Liver (tissue), 9 donors: ENCODE data around the gene MRTFB. TPM values are rescaled to one million over a fixed set of nuclear protein-coding genes. Genes with fewer than 3 reads are reported as not detected.

ENCODE experiments used
- DNase-seq: peaks from one replicate; pipeline ENCODE4 v3.0.0-alpha.2; 2017; ENCODE audit warnings: low spot score
- H3K27ac ChIP-seq, 2 donors: one replicate each; pipeline ENCODE4 v1.7.0; 2013; ENCODE audit warnings: inconsistent platforms in 2 of 2, low read length in 2 of 2, control low read depth in 1 of 2, low read depth in 1 of 2, mild to moderate bottlenecking in 1 of 2
- H3K27me3 ChIP-seq, 4 donors: one replicate each; pipeline versions ENCODE4 v1.6.1 to v1.7.0; 2013; ENCODE audit warnings: low read length in 3 of 4, inconsistent platforms in 1 of 4, mild to moderate bottlenecking in 1 of 4, moderate library complexity in 1 of 4; ENCODE audit not compliant: control insufficient read depth in 4 of 4, insufficient read depth in 4 of 4
- H3K36me3 ChIP-seq, 4 donors: one replicate each; pipeline versions ENCODE4 v1.6.1 to v1.7.0; 2013; ENCODE audit warnings: low read length in 3 of 4, mild to moderate bottlenecking in 3 of 4, low read depth in 1 of 4, moderate library complexity in 1 of 4; ENCODE audit not compliant: control insufficient read depth in 4 of 4, insufficient read depth in 3 of 4
- H3K4me1 ChIP-seq, 4 donors: one replicate each; pipeline versions ENCODE4 v1.6.1 to v1.7.0; 2013; ENCODE audit warnings: low read length in 3 of 4, mild to moderate bottlenecking in 3 of 4, moderate library complexity in 1 of 4; ENCODE audit not compliant: control insufficient read depth in 4 of 4, insufficient read depth in 4 of 4
- H3K4me3 ChIP-seq, 3 donors: one replicate each; pipeline versions ENCODE4 v1.6.1 to v1.7.0; 2013; ENCODE audit warnings: low read length in 3 of 3, control low read depth in 1 of 3, low read depth in 1 of 3, mild to moderate bottlenecking in 1 of 3
- H3K9ac ChIP-seq, 2 donors: one replicate each; pipeline ENCODE4 v1.7.0; 2013; ENCODE audit warnings: low read length in 2 of 2, mild to moderate bottlenecking in 2 of 2, moderate library complexity in 2 of 2, control low read depth in 1 of 2, low read depth in 1 of 2
- H3K9me3 ChIP-seq, 4 donors: one replicate each; pipeline versions ENCODE4 v1.6.1 to v1.7.0; 2013; ENCODE audit warnings: low read length in 3 of 4; ENCODE audit not compliant: control insufficient read depth in 4 of 4
- ATF3 ChIP-seq: IDR thresholded peaks from 2 replicates; pipeline ENCODE4 v1.6.1; 2016; ENCODE audit warnings: antibody characterized with exemption
- CTCF ChIP-seq: fragments of 150-350 bp; IDR thresholded peaks from 2 replicates; pipeline ENCODE4 v1.5.1; 2017; ENCODE audit warnings: improper control_type of control experiment, low read depth, low read length; ENCODE audit not compliant: missing input control
- EGR1 ChIP-seq, 2 donors: IDR thresholded peaks; 2 replicates each; pipeline ENCODE4 v1.6.1; 2016 to 2018; ENCODE audit warnings: antibody characterized with exemption in 2 of 2, low read depth in 2 of 2
- FOXA1 ChIP-seq: IDR thresholded peaks from 2 replicates; pipeline ENCODE4 v1.6.1; 2016; ENCODE audit warnings: antibody characterized with exemption
- FOXA2 ChIP-seq: IDR thresholded peaks from 2 replicates; pipeline ENCODE4 v1.6.1; 2016; ENCODE audit warnings: antibody characterized with exemption
- GABPA ChIP-seq, 2 donors: IDR thresholded peaks in 1 of 2; conservative IDR thresholded peaks in 1 of 2; 2 replicates each; pipeline ENCODE4 v1.6.1; 2016; ENCODE audit warnings: antibody characterized with exemption in 2 of 2, mild to moderate bottlenecking in 1 of 2, moderate library complexity in 1 of 2
- HNF4A ChIP-seq, 2 donors: conservative IDR thresholded peaks; 2 replicates each; pipeline ENCODE4 v1.6.1; 2016; ENCODE audit warnings: antibody characterized with exemption in 2 of 2, mild to moderate bottlenecking in 2 of 2
- HNF4G ChIP-seq: IDR thresholded peaks from 2 replicates; pipeline ENCODE4 v1.6.1; 2016; ENCODE audit warnings: antibody characterized with exemption
- JUND ChIP-seq, 2 donors: IDR thresholded peaks; 2 replicates each; pipeline ENCODE4 v1.6.1; 2016; ENCODE audit warnings: antibody characterized with exemption in 2 of 2
- MAX ChIP-seq: IDR thresholded peaks from 2 replicates; pipeline ENCODE4 v1.6.1; 2016; ENCODE audit warnings: antibody characterized with exemption
- NR2F2 ChIP-seq: IDR thresholded peaks from 2 replicates; pipeline ENCODE4 v1.6.1; 2016; ENCODE audit warnings: antibody characterized with exemption
- RAD21 ChIP-seq, 2 donors: IDR thresholded peaks; 2 replicates each; pipeline ENCODE4 v1.6.1; 2016; ENCODE audit warnings: antibody characterized with exemption in 2 of 2, mild to moderate bottlenecking in 2 of 2
- REST ChIP-seq: IDR thresholded peaks from 2 replicates; pipeline ENCODE4 v1.6.1; 2016; ENCODE audit warnings: antibody characterized with exemption, mild to moderate bottlenecking
- RXRA ChIP-seq, 2 donors: IDR thresholded peaks; 2 replicates each; pipeline ENCODE4 v1.6.1; 2017 to 2018; ENCODE audit warnings: antibody characterized with exemption in 2 of 2, mild to moderate bottlenecking in 1 of 2
- SP1 ChIP-seq: IDR thresholded peaks from 2 replicates; pipeline ENCODE4 v1.6.1; 2018; ENCODE audit warnings: antibody characterized with exemption, mild to moderate bottlenecking
- TAF1 ChIP-seq: conservative IDR thresholded peaks from 2 replicates; pipeline ENCODE4 v1.6.1; 2016; ENCODE audit warnings: antibody characterized with exemption, mild to moderate bottlenecking
- YY1 ChIP-seq: IDR thresholded peaks from 2 replicates; pipeline ENCODE4 v1.6.1; 2016; ENCODE audit warnings: antibody characterized with exemption, mild to moderate bottlenecking
- ZBTB33 ChIP-seq: IDR thresholded peaks from 2 replicates; pipeline ENCODE4 v1.6.1; 2016; ENCODE audit warnings: antibody characterized with exemption
- WGBS: extraction: QIAGEN DNeasy Blood & Tissue Kit; methylation state at CpG from one replicate; pipeline ENCODE4 v1.1.7; 2013; 5-methylcytosine and 5-hydroxymethylcytosine counted together
- polyA plus RNA-seq, 2 donors: library from polyadenylated mRNA; stranded (reverse) in 1 of 2; unstranded in 1 of 2; fragments of 200-250 nt in 1 of 2; fragments of >200 nt in 1 of 2; fragmentation: Nextera tagmentation in 1 of 2; extraction: Ambion mirVana in 1 of 2; gene quantifications; one replicate each; pipeline versions ENCODE4 v1.2.1 to v1.2.3, GENCODE V29; 2013 to 2015
- total RNA-seq, 2 donors: library from RNA; depleted of rRNA; stranded (reverse); fragments of >200 nt; gene quantifications; one replicate each; pipeline ENCODE4 v1.2.3, GENCODE V29; 2014
- donor health status: healthy.
- donor health status: healthy.
- donor health status: healthy.
- donor health status: healthy.
- donor health status: healthy.

The MRTFB gene
- total and polyA plus RNA-seq, 4 donors = 4.1 to 14.2 (median 5.8) TPM

- Histone ChIP-seq H3K4me1 (peaks cover 5 to 33% (median 31%) of the 10 kb centered on the region in 4 donors), H3K9ac (no peak overlapping the region), H3K9me3 (no peaks in the 10 kb centered on the region), H3K36me3 (peaks cover 2 to 20% (median 19%) of the 10 kb centered on the region in 4 donors), H3K4me3 (no peak overlapping the region), H3K27me3 (no peaks in the 10 kb centered on the region), H3K27ac (no peak overlapping the region)
- WGBS = 71% methylated on average over 3 of the region's 3 CpGs
- no peak for DNase-seq
- TF ChIP-seq RXRA (IDR thresholded peaks at IDR 0.05) = peak in 1 of 2 donors; percentile 33
- TF ChIP-seq EGR1 (IDR thresholded peaks at IDR 0.05; ENCODE audit: low read depth in 2 of 2) = no peak
- peak; percentile 17 for TF ChIP-seq HNF4G
- no peak for TF ChIP-seq MAX
- no peak for TF ChIP-seq GABPA (IDR thresholded peaks at IDR 0.05 in 1 of 2, conservative IDR thresholded peaks at IDR 0.05 in 1 of 2)
- TF ChIP-seq ATF3 = no peak
- TF ChIP-seq TAF1 = no peak
- TF ChIP-seq RAD21 (IDR thresholded peaks at IDR 0.05) = peak; percentile 43 to 53
- no peak for TF ChIP-seq ZBTB33
- TF ChIP-seq YY1 = peak; percentile 17
- no peak for TF ChIP-seq CTCF
- TF ChIP-seq FOXA1 = peak; percentile 92
- TF ChIP-seq NR2F2 = no peak
- peak; percentile 95 for TF ChIP-seq FOXA2
- peak; percentile 70 to 79 for TF ChIP-seq HNF4A (conservative IDR thresholded peaks at IDR 0.05)
- peak; percentile 58 for TF ChIP-seq SP1
- TF ChIP-seq REST = peak; percentile 50
- no peak for TF ChIP-seq JUND (IDR thresholded peaks at IDR 0.05)
These were observed 170.5 kb downstream of the MRTFB start for GRCh38 chr16:14241631-14242030.
